KMS-11 (cell line): ENCODE results near the gene UBE2E3.
A peak's percentile ranks its signal among the peaks of the same experiment; 100 is the strongest.
"Not testable (repeated sequence)": the region's sequence is repeated elsewhere in the genome, so short reads cannot be mapped to it uniquely, and the experiment has no call there.

Experiments used
- H2AFZ ChIP-seq: fragments of 200-600 bp; sonication (generic); 2 replicates; pipeline ENCODE4 v1.6.1; 2016; ENCODE audit warnings: antibody characterized with exemption, mixed run types, low read depth
- H3K27ac ChIP-seq: fragments of 200-600 bp; sonication (generic); 2 replicates; pipeline ENCODE4 v1.6.1; 2016; ENCODE audit warnings: mild to moderate bottlenecking, mixed run types
- H3K27me3 ChIP-seq: fragments of 200-600 bp; sonication (generic); 2 replicates; pipeline ENCODE4 v1.6.1; 2017; ENCODE audit warnings: mild to moderate bottlenecking, low read depth, mixed run types, moderate library complexity; ENCODE audit not compliant: insufficient read depth
- H3K36me3 ChIP-seq: fragments of 200-600 bp; sonication (generic); 2 replicates; pipeline ENCODE4 v1.6.1; 2017; ENCODE audit warnings: mild to moderate bottlenecking, mixed run types; ENCODE audit not compliant: insufficient read depth
- H3K4me1 ChIP-seq: fragments of 200-600 bp; sonication (generic); 2 replicates; pipeline ENCODE4 v1.6.1; 2016; ENCODE audit warnings: mild to moderate bottlenecking, low read depth, mixed run types; ENCODE audit not compliant: poor library complexity, severe bottlenecking
- H3K4me2 ChIP-seq: fragments of 200-600 bp; sonication (generic); 2 replicates; pipeline ENCODE4 v1.7.0; 2016; ENCODE audit warnings: mild to moderate bottlenecking, mixed run types
- H3K4me3 ChIP-seq: fragments of 200-600 bp; sonication (generic); IDR thresholded peaks from 2 replicates; pipeline ENCODE4 v1.6.1; 2017; ENCODE audit warnings: low read depth, low read length, mixed read lengths; ENCODE audit not compliant: insufficient read depth
- H3K79me2 ChIP-seq: fragments of 200-600 bp; sonication (generic); 2 replicates; pipeline ENCODE4 v1.6.1; 2016; ENCODE audit warnings: low read depth, mixed run types; ENCODE audit not compliant: insufficient read depth
- H3K9ac ChIP-seq: fragments of 200-600 bp; sonication (generic); 2 replicates; pipeline ENCODE4 v1.6.1; 2016; ENCODE audit warnings: mild to moderate bottlenecking, mixed run types
- H4K20me1 ChIP-seq: fragments of 200-600 bp; sonication (generic); 2 replicates; pipeline ENCODE4 v1.6.1; 2016; ENCODE audit warnings: mild to moderate bottlenecking, mixed run types; ENCODE audit not compliant: insufficient read depth
- CTCF ChIP-seq: fragments of 200-600 bp; sonication (generic); conservative IDR thresholded peaks from 2 replicates; pipeline ENCODE4 v1.6.1; 2017; ENCODE audit warnings: low read depth, mild to moderate bottlenecking, antibody characterized with exemption, low read length, moderate library complexity, mixed read lengths

Gene UBE2E3

DNA sequence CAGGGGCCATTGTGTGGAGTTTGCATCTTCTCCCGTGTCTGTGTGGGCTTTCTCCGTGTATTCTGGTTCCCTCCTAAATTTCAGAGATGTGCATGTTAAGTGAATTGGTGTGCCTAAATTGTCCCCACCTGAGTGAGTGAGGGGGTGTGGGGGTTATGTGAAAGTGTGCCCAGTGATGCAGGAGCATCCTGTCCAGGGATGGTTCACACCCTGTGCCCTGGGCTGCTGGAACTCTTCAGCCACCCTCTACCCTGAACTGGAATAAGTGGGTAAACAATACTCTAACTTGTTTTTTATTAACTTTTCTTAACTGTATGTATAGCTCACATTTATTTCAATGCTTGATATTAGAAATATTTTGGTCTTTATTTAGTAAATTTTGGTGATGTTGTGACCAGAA, 56.0 kb downstream of the UBE2E3 start:
- H3K27me3 ChIP-seq: no peaks in the 10 kb centered on the region
- peaks cover 43% of the 10 kb centered on the region for H3K4me1 ChIP-seq
- no peak overlapping the region for H3K4me3 ChIP-seq
- no peak overlapping the region for H2AFZ ChIP-seq
- H3K79me2 ChIP-seq: peaks cover 62% of the 10 kb centered on the region
- H3K27ac ChIP-seq: peak overlapping the region; percentile 14; the same call in 1 of the 2 replicates
- H4K20me1 ChIP-seq: no peaks in the 10 kb centered on the region
- H3K9ac ChIP-seq: no peak overlapping the region
- H3K4me2 ChIP-seq: peak overlapping the region; percentile 75
- TF ChIP-seq CTCF: no peak
- H3K36me3 ChIP-seq: no peaks in the 10 kb centered on the region

GRCh38 chr2:181036848-181037603, 56.6 kb downstream of the UBE2E3 start:
- Histone ChIP-seq H3K79me2 (peaks cover 58% of the 10 kb centered on the region), H3K27ac (peak overlapping the region; percentile 14; the same call in 1 of the 2 replicates), H3K36me3 (no peaks in the 10 kb centered on the region), H2AFZ (no peak overlapping the region), H3K4me2 (peak overlapping the region; percentile 75), H3K9ac (no peak overlapping the region; the same call in 1 of the 2 replicates), H3K27me3 (no peaks in the 10 kb centered on the region), H3K4me3 (no peak overlapping the region), H3K4me1 (peaks cover 47% of the 10 kb centered on the region), H4K20me1 (no peaks in the 10 kb centered on the region)
- no peak for TF ChIP-seq CTCF

GRCh38 chr2:181037922-181038321, 57.5 kb downstream of the UBE2E3 start:
- Histone ChIP-seq H3K9ac (no peak overlapping the region), H3K79me2 (peaks cover 61% of the 10 kb centered on the region; the same call in 1 of the 2 replicates)

DNA sequence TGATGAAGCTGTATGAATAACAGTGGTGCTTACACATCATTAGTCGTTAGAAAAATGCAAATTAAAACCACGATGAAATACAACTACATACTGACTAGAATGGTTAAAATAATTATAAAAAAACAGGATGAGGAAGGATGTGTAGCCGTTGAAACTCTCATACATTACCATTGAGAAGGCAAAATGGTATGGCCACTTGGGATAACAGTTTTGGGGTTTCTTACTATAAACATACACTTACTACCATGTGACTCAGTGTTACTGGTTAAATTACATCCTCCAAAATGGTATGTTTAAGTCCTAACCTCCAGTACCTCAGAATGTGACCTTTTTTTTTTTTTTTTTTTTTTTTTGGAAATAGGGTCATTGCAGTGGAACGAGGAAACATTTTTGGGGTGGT, 58.4 kb downstream of the UBE2E3 start:
- H3K36me3 ChIP-seq: no peaks in the 10 kb centered on the region
- no peak overlapping the region for H3K9ac ChIP-seq
- H4K20me1 ChIP-seq: no peaks in the 10 kb centered on the region
- no peak overlapping the region for H3K4me2 ChIP-seq
- H3K4me1 ChIP-seq: peaks cover 47% of the 10 kb centered on the region
- H3K27me3 ChIP-seq: no peaks in the 10 kb centered on the region
- H3K4me3 ChIP-seq: no peak overlapping the region
- TF ChIP-seq CTCF: no peak
- peaks cover 67% of the 10 kb centered on the region; the same call in 1 of the 2 replicates for H3K79me2 ChIP-seq
- no peak overlapping the region for H3K27ac ChIP-seq
- no peak overlapping the region for H2AFZ ChIP-seq

More at GRCh38 chr2:181037922-181038321, 57.5 kb downstream of the UBE2E3 start:
- no peak for TF ChIP-seq CTCF
- Histone ChIP-seq H3K4me1 (peaks cover 47% of the 10 kb centered on the region), H3K36me3 (no peaks in the 10 kb centered on the region), H2AFZ (no peak overlapping the region), H3K27me3 (no peaks in the 10 kb centered on the region), H4K20me1 (no peaks in the 10 kb centered on the region), H3K4me2 (0 out of 2 replicates have a peak overlapping the region, but pooled peaks have one; percentile 75), H3K27ac (no peak overlapping the region), H3K4me3 (no peak overlapping the region)

DNA sequence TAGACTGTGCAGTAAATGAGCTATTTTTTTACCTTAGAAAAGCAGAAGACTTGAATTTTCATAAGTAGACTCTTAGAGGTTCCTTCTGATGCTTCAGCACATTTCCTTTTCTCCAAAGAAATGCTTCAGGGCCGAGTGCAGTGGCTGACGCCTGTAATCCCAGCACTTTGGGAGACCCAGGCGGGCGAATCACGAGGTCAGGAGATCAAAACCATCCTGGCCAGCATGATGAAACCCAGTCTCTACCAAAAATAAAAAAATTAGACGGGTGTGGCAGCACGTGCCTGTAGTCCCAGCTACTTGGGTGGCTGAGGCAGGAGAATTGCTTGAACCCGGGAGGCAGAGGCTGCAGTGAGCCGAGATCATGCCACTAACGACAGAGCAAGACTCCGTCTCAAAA, 60.4 kb downstream of the UBE2E3 start:
- H4K20me1 ChIP-seq, H3K27ac ChIP-seq, H3K4me3 ChIP-seq, H3K9ac ChIP-seq, H3K27me3 ChIP-seq, H3K4me2 ChIP-seq, H3K36me3 ChIP-seq, H2AFZ ChIP-seq: not testable (repeated sequence)
- Histone ChIP-seq H3K4me1 (peaks cover 51% of the 10 kb centered on the region), H3K79me2 (peaks cover 56% of the 10 kb centered on the region; the same call in 1 of the 2 replicates)
